CD14-positive monocyte (primary cell): ENCODE measurements around the gene ENO1. TPM values are rescaled to one million over a fixed set of nuclear protein-coding genes. Genes with fewer than 3 reads are reported as not detected.

ENCODE experiments used
- DNase-seq, 3 donors: peaks; one replicate each; pipeline ENCODE4 v3.0.0-alpha.2; 2011 to 2022
- H2AFZ ChIP-seq: 2 replicates; pipeline ENCODE4 v1.6.0; 2012; ENCODE audit warnings: mild to moderate bottlenecking, low read depth, low read length, inconsistent platforms; ENCODE audit not compliant: insufficient read depth, poor library complexity, severe bottlenecking
- H3K27ac ChIP-seq, 2 donors: 1 replicate in 1 of 2; 2 replicates in 1 of 2; pipeline ENCODE4 v1.5.1; 2012 to 2013; ENCODE audit warnings: low read length in 2 of 2, control low read depth in 1 of 2, inconsistent platforms in 1 of 2, low read depth in 1 of 2, mild to moderate bottlenecking in 1 of 2
- H3K27me3 ChIP-seq, 2 donors: one replicate each; pipeline versions ENCODE4 v1.6.0 to v1.6.1; 2011 to 2013; ENCODE audit warnings: low read length in 2 of 2; ENCODE audit not compliant: control insufficient read depth in 2 of 2, insufficient read depth in 2 of 2
- H3K36me3 ChIP-seq, 2 donors: replicated peaks in 1 of 2; 1 replicate in 1 of 2; 2 replicates in 1 of 2; pipeline versions ENCODE4 v1.5.1 to v1.6.1; 2012 to 2013; ENCODE audit warnings: low read length in 2 of 2, control low read depth in 1 of 2, inconsistent platforms in 1 of 2, mild to moderate bottlenecking in 1 of 2; ENCODE audit not compliant: insufficient read depth in 2 of 2, control insufficient read depth in 1 of 2
- H3K4me1 ChIP-seq, 2 donors: 1 replicate in 1 of 2; 2 replicates in 1 of 2; pipeline versions ENCODE4 v1.5.1 to v1.6.1; 2012 to 2013; ENCODE audit warnings: low read length in 2 of 2, control low read depth in 1 of 2, inconsistent platforms in 1 of 2, mild to moderate bottlenecking in 1 of 2, moderate library complexity in 1 of 2; ENCODE audit not compliant: insufficient read depth in 2 of 2, control insufficient read depth in 1 of 2
- H3K4me2 ChIP-seq: replicated peaks from 2 replicates; pipeline ENCODE3; 2012; ENCODE audit warnings: low read length, moderate library complexity, mild to moderate bottlenecking; ENCODE audit not compliant: poor library complexity, severe bottlenecking; ENCODE audit errors: extremely low read depth
- H3K4me3 ChIP-seq, 3 experiments: fragments of 200-600 bp in 1 of 3; sonication (generic) in 1 of 3; replicated peaks in 1 of 3; 1 replicate in 2 of 3; 2 replicates in 1 of 3; pipeline ENCODE4 v1.5.1; 2011 to 2013; ENCODE audit warnings: low read length in 3 of 3, mild to moderate bottlenecking in 3 of 3, control low read depth in 2 of 3, low read depth in 2 of 3, inconsistent platforms in 1 of 3, moderate library complexity in 1 of 3
- H3K79me2 ChIP-seq: 2 replicates; pipeline ENCODE4 v1.6.0; 2012; ENCODE audit warnings: mild to moderate bottlenecking, control low read depth, inconsistent platforms, low read length, moderate library complexity; ENCODE audit not compliant: insufficient read depth
- H3K9ac ChIP-seq: 2 replicates; pipeline ENCODE4 v1.6.0; 2017; ENCODE audit warnings: low read length, mild to moderate bottlenecking; ENCODE audit not compliant: insufficient read depth, poor library complexity, severe bottlenecking
- H3K9me3 ChIP-seq, 2 donors: replicated peaks in 1 of 2; 1 replicate in 1 of 2; 2 replicates in 1 of 2; pipeline versions ENCODE4 v1.5.1 to v1.6.1; 2012 to 2013; ENCODE audit warnings: low read length in 2 of 2, control low read depth in 1 of 2; ENCODE audit not compliant: control insufficient read depth in 1 of 2, insufficient read depth in 1 of 2
- H4K20me1 ChIP-seq: 2 replicates; pipeline ENCODE4 v1.6.0; 2012; ENCODE audit warnings: mild to moderate bottlenecking, low read length, control low read depth, moderate library complexity; ENCODE audit not compliant: insufficient read depth
- H3K27ac Mint-ChIP-seq, 7 donors: one replicate each; pipeline ENCODE4 v1.8.0; 2020; ENCODE audit warnings: mild to moderate bottlenecking in 7 of 7, mixed read lengths in 7 of 7, moderate library complexity in 6 of 7, inconsistent platforms in 2 of 7
- H3K27me3 Mint-ChIP-seq, 3 donors: one replicate each; pipeline ENCODE4 v1.8.0; 2021 to 2022; ENCODE audit warnings: low read depth in 3 of 3, mild to moderate bottlenecking in 3 of 3, mixed read lengths in 3 of 3, moderate library complexity in 3 of 3, inconsistent platforms in 1 of 3
- H3K36me3 Mint-ChIP-seq, 2 donors: one replicate each; pipeline ENCODE4 v1.8.0; 2020; ENCODE audit warnings: mixed read lengths in 2 of 2, inconsistent platforms in 1 of 2, mild to moderate bottlenecking in 1 of 2
- H3K4me1 Mint-ChIP-seq: one replicate; pipeline ENCODE4 v1.8.0; 2020; ENCODE audit warnings: mild to moderate bottlenecking, mixed read lengths
- H3K4me3 Mint-ChIP-seq, 2 donors: one replicate each; pipeline ENCODE4 v1.8.0; 2020; ENCODE audit warnings: mild to moderate bottlenecking in 2 of 2, mixed read lengths in 2 of 2, moderate library complexity in 1 of 2
- H3K9me3 Mint-ChIP-seq, 7 donors: one replicate each; pipeline ENCODE4 v1.8.0; 2020 to 2022; ENCODE audit warnings: mixed read lengths in 7 of 7, mild to moderate bottlenecking in 6 of 7, moderate library complexity in 6 of 7, inconsistent platforms in 2 of 7
- CTCF ChIP-seq: fragments of 200-600 bp; IDR thresholded peaks from one replicate; pipeline ENCODE4 v1.8.0; 2022; ENCODE audit warnings: antibody characterized with exemption, mild to moderate bottlenecking
- WGBS: methylation state at CpG from one replicate; pipeline ENCODE4 v1.1.5; 2013; ENCODE audit warnings: missing lambda C conversion rate; ENCODE audit not compliant: insufficient coverage; 5-methylcytosine and 5-hydroxymethylcytosine counted together
- intact Hi-C, 2 donors: fragments of 100-400 bp; cut with micrococcal nuclease; formaldehyde crosslinking; loops; one replicate each; pipeline versions ENCODE4 v1.15.0 to v1.15.1; 2023
- polyA plus RNA-seq, 3 donors: library from polyadenylated mRNA; depleted of rRNA in 1 of 3; unstranded in 2 of 3; stranded (reverse) in 1 of 3; fragments of 300-500 nt in 2 of 3; fragments of >200 nt in 1 of 3; fragmentation: Illumina TruSeq in 2 of 3; gene quantifications; 1 replicate in 2 of 3; 2 replicates in 1 of 3; pipeline ENCODE4 v1.2.3, GENCODE V29; 2012 to 2021

Gene ENO1
- polyA plus RNA-seq, 3 donors: 525 to 1,573 (median 1,458) TPM

DNA sequence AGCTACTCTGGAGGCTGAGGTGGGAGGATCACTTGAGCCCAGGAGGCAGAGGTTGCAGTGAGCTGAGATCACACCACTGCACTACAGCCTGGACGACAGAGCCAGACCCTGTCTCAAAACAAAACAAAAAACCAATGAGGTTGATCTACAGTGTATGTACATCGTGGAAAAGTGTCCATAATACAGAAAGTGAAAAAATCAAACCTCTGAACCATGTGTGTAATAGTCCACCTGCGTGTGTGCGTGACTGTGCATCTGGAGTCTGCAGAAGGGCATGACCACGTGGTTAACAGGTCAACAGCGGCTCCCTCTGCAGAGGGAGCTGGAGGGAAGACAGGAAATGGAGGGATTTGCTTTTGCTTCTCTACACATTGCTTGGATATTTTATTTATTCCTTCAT lies 32.4 kb upstream of the ENO1 start:
- H3K36me3 ChIP-seq: no peaks in the 10 kb centered on the region
- H4K20me1 ChIP-seq: no peaks in the 10 kb centered on the region
- H3K27ac ChIP-seq: no peak overlapping the region
- H3K9me3 ChIP-seq: no peaks in the 10 kb centered on the region
- WGBS: no CpG with 5 or more reads among the region's 6 CpGs
- DNase-seq: no peak
- H3K27me3 Mint-ChIP-seq: peaks cover 0 to 4% (median 2%) of the 10 kb centered on the region in 3 donors
- no peak overlapping the region for H2AFZ ChIP-seq
- H3K4me1 ChIP-seq: peaks cover 6 to 17% of the 10 kb centered on the region in 2 donors
- H3K4me3 ChIP-seq: no peak overlapping the region
- no peak overlapping the region for H3K27ac Mint-ChIP-seq
- intact Hi-C loops: no loop called here
- no peaks in the 10 kb centered on the region for H3K79me2 ChIP-seq
- H3K36me3 Mint-ChIP-seq: no peaks in the 10 kb centered on the region
- H3K4me2 ChIP-seq: no peak overlapping the region
- no peak for TF ChIP-seq CTCF
- peaks cover 27% of the 10 kb centered on the region for H3K4me1 Mint-ChIP-seq
- peaks cover 0 to 5% (median 0%) of the 10 kb centered on the region in 7 donors for H3K9me3 Mint-ChIP-seq
- no peak overlapping the region for H3K4me3 Mint-ChIP-seq
- no peak overlapping the region for H3K9ac ChIP-seq
- no peaks in the 10 kb centered on the region for H3K27me3 ChIP-seq

DNA sequence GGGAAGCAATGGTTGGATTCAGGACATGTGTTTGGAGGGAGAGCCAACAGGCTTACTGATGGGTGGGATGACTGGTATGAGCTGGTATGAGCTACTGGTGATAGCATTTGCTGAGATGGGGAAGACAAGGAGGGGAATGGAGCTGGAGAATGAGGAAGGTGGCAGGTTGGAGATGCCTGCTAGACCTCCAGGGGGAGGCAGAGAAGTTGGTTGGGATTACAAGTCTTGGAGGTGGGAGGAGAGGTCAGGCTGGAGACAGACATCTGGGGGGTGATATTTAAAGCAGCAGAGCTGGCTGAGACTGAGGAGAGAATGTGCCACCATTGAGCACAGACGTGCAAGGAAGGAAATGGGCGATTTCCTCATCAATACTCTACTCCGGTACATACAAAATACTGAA lies 31.8 kb upstream of the ENO1 start:
- Histone ChIP-seq H3K79me2 (no peaks in the 10 kb centered on the region), H3K4me2 (no peak overlapping the region), H3K4me1 (peaks cover 6 to 17% of the 10 kb centered on the region in 2 donors), H3K9ac (no peak overlapping the region), H4K20me1 (no peaks in the 10 kb centered on the region), H3K9me3 (no peaks in the 10 kb centered on the region), H3K27me3 (no peaks in the 10 kb centered on the region), H3K27ac (no peak overlapping the region), H3K4me3 (no peak overlapping the region), H2AFZ (no peak overlapping the region), H3K36me3 (no peaks in the 10 kb centered on the region)
- peak in 1 of 3 donors; percentile 14 for DNase-seq
- Mint-ChIP-seq H3K36me3 (no peaks in the 10 kb centered on the region), H3K4me1 (peaks cover 27% of the 10 kb centered on the region), H3K9me3 (peaks cover 0 to 5% (median 0%) of the 10 kb centered on the region in 7 donors), H3K27me3 (peaks cover 0 to 6% (median 2%) of the 10 kb centered on the region in 3 donors), H3K4me3 (no peak overlapping the region), H3K27ac (peak overlapping the region in 1 of 7 donors; percentile 21)
- intact Hi-C loops: no loop called here
- TF ChIP-seq CTCF: peak; percentile 15
- no CpG with 5 or more reads among the region's 3 CpGs for WGBS
